Tibial nerve (tissue), 4 donors: ENCODE data around the gene OTP.

ENCODE experiments used
- CTCF ChIP-seq, 5 experiments: fragments of 200-600 bp in 3 of 5; fragments of 450-650 bp in 2 of 5; sonication (generic) in 3 of 5; IDR thresholded peaks; one replicate each; pipeline ENCODE4 v1.5.1; 2016 to 2019; ENCODE audit warnings: antibody characterized with exemption in 5 of 5, mild to moderate bottlenecking in 3 of 5, moderate library complexity in 2 of 5
- EP300 ChIP-seq, 2 donors: sonication (generic); formaldehyde crosslinking; IDR thresholded peaks; one replicate each; pipeline ENCODE4 v1.6.1; 2017; ENCODE audit warnings: antibody characterized with exemption in 2 of 2, mild to moderate bottlenecking in 1 of 2
- POLR2A ChIP-seq, 2 donors: fragments of 450-650 bp; IDR thresholded peaks; one replicate each; pipeline ENCODE4 v1.6.1; 2017; ENCODE audit warnings: antibody characterized with exemption in 2 of 2, mild to moderate bottlenecking in 2 of 2, moderate library complexity in 2 of 2

GRCh38 chr5:77588175-77588574 lies 50.3 kb downstream of the OTP start:
- no peak for TF ChIP-seq POLR2A (IDR thresholded peaks at IDR 0.05)
- TF ChIP-seq CTCF (IDR thresholded peaks at IDR 0.05): no peak
- TF ChIP-seq EP300 (IDR thresholded peaks at IDR 0.05): no peak
